HG03280 (cell line): ENCODE results near the gene KRT35.

Experiments
- ATAC-seq: cut with Tn5 transposase; IDR thresholded peaks from one replicate; pipeline ENCODE4 v1.9.1; 2021; ENCODE audit warnings: mild to moderate bottlenecking, moderate library complexity; ENCODE audit not compliant: unreplicated experiment

The KRT35 gene

GRCh38 chr17:41512546-41513167 lies 31.7 kb upstream of the KRT35 start:
- ATAC-seq, result no peak

GRCh38 chr17:41511716-41512115 lies 30.8 kb upstream of the KRT35 start:
- no peak for ATAC-seq

GRCh38 chr17:41511116-41511515 lies 30.2 kb upstream of the KRT35 start:
- no peak for ATAC-seq

- ATAC-seq, result no peak
These were observed 29.5 kb upstream of the KRT35 start for GRCh38 chr17:41510251-41511065.

DNA sequence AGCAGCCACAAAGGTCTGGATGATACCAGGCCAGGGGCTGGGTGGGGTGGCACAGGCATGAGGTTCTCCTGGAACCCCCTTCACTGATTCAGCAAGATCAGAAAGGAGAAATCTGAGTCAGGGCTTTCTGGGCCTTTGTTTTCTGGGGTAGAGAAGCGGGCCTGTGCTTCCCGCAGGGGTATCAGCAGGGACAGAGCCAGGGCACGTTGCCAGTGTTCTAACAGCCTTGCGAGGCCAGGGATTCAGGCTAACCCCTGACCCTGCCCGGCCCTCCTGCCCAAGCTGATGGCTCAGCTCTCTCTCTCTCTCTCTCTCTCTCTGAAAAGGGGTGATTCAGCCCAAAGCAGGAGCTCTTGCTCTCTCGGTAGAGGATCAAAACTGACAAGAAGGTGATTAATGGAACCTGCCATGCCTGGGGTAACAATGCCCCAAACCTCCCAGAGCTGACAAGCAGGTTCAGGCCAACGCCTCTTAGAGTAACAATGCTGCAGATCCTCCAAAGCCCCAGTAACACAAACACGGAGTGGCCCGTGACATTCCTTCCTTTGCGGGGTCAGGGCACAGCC lies 26.4 kb upstream of the KRT35 start:
- no peak for ATAC-seq

GRCh38 chr17:41505809-41506767 lies 25.1 kb upstream of the KRT35 start:
- no peak for ATAC-seq

DNA sequence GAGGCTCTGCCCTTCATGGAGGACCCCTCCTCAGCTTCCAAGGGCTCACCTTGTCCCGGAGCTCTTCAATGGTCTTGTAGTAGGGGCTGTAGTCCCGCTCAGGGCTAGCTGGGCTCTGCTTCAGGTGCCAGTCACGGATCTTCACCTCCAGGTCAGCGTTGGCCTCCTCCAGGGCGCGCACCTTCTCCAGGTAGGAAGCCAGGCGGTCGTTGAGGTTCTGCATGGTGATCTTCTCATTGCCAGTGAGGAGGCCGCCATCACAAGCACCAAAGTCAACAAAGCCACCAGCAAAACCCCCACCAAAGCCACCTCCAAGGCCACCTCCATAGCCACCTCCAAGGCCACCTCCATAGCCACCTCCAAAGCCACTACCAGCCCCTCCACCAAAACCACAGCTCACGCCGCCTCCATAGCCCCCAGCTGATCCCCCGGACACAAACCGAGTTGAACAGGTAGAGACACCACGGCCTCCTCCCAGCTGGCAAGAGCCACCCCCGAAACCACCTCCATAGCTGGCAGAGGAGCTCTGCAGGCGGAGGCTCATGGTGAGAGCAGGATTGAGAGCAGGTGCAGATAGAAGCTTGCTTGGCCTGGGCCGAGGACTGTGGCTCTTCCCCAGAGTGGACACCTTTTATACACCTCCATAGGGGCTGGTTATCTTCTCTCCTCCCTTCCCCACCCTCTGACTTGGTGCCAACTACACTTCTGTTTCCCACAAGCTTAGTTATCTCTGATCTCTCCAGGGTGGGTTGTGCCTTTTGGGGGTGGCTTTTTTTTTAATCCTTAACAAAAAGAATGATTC lies 24.3 kb upstream of the KRT35 start, which contains the start of gene KRT13:
Gene KRT13 (minus strand): TSS at position 606 of the 802 bp plus-strand sequence. CDS start 62 bp downstream, at position 544.
- no peak for ATAC-seq

- ATAC-seq, result no peak
These were observed 23.5 kb upstream of the KRT35 start for GRCh38 chr17:41504246-41504977.

GRCh38 chr17:41503202-41503601 lies 22.3 kb upstream of the KRT35 start:
- no peak for ATAC-seq

GRCh38 chr17:41500131-41500911 lies 19.4 kb upstream of the KRT35 start:
- ATAC-seq, result no peak

- ATAC-seq, result no peak
These were observed 18.8 kb upstream of the KRT35 start for GRCh38 chr17:41499714-41500113.

- no peak for ATAC-seq
These were observed 17.3 kb upstream of the KRT35 start for GRCh38 chr17:41498276-41498675.

- ATAC-seq, result peak; percentile 48
These were observed 16.0 kb upstream of the KRT35 start for GRCh38 chr17:41496803-41497484.

DNA sequence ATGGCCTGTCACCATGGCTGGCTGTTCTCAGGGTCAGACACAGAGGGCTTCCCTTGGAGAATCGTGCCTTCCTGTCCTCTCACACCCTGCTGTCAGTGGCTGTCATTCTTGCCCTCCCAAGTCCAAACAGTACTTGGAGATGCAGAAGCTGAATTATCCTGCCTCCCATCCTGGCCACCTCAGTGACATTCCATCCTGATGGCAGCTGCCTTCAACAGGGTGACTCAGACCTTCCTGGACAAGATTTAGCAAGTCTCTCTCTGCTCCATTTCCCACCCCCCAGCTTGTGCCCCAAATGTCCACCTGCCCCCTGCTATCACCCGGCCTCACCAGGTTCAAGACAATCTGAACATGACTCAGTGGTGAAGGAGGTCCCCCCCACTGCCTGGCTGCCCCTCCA lies 13.6 kb upstream of the KRT35 start:
- ATAC-seq, result no peak

DNA sequence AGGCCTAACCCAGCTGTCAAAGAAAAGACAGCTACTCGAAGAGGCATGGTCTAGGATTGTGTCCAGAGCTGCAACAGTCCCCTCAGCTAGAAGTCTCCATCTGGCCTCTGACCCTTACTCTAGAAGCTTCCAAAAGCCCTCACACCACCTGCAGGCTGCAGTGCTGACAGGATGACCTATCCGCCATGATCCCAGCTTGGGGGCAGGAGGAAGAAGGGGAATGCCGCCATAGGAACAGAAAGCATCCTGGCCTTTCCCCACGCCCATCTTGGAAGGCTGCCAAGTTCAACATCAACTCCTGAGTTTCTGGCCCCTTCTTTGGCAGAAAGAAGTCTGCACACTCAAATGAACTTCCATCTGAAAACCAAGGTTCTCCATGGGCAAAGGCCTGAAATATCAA lies 11.8 kb upstream of the KRT35 start:
- no peak for ATAC-seq

DNA sequence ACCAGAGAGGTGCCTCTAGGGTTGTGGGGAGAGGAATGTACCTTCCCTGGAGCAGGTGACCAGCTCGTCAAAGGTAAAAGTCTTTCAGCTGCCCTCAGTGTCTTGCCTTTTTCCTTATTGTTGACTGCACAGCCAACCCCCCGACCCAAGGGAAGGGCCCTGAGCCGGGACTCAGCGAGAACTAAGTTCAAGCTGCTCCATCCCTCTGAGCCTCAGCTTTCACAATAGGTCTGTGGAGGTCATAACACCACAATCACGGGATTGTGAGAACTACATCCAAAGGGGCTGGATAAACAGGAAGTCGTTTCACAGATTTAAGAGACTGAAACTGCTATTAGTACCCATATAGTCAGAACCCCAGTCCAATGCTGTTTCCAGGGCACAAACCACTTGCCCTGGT lies 11.4 kb upstream of the KRT35 start:
- ATAC-seq, result no peak

- ATAC-seq, result no peak
These were observed 10.5 kb upstream of the KRT35 start for GRCh38 chr17:41491476-41491875.
